Neural cell (in vitro differentiated cells): Measurements from ENCODE around the gene ZNF281.

Experiments used
- CTCF ChIP-seq: fragments of 450-650 bp; IDR thresholded peaks from 2 replicates; pipeline ENCODE4 v1.5.1; 2014; ENCODE audit warnings: antibody characterized with exemption, mild to moderate bottlenecking, moderate library complexity; ENCODE audit not compliant: poor library complexity, severe bottlenecking
- EP300 ChIP-seq: fragments of 450-650 bp; conservative IDR thresholded peaks from 2 replicates; pipeline ENCODE4 v1.6.1; 2014; ENCODE audit warnings: antibody characterized with exemption, mild to moderate bottlenecking, moderate library complexity; ENCODE audit not compliant: poor library complexity, severe bottlenecking
- POLR2AphosphoS5 ChIP-seq: IDR thresholded peaks from 2 replicates; pipeline ENCODE4 v1.6.1; 2012
- RAD21 ChIP-seq: fragments of 450-650 bp; conservative IDR thresholded peaks from 2 replicates; pipeline ENCODE4 v1.6.1; 2014; ENCODE audit warnings: antibody characterized with exemption, mild to moderate bottlenecking, moderate library complexity
- TAF1 ChIP-seq: IDR thresholded peaks from 2 replicates; pipeline ENCODE4 v1.6.1; 2012; ENCODE audit warnings: low read depth

GRCh38 chr1:200444478-200444877, 34.6 kb upstream of the ZNF281 start:
- no peak for TF ChIP-seq CTCF
- no peak for TF ChIP-seq TAF1
- TF ChIP-seq EP300, result no peak
- TF ChIP-seq POLR2AphosphoS5, result no peak
- TF ChIP-seq RAD21, result no peak
